GM21367 (cell line): ENCODE measurements around the gene TMEM247.
"Not testable (repeated sequence)": the region's sequence is repeated elsewhere in the genome, so short reads cannot be mapped to it uniquely, and the experiment has no call there.

ENCODE experiments used
- ATAC-seq: cut with Tn5 transposase; IDR thresholded peaks from one replicate; pipeline ENCODE4 v1.9.1; 2021; ENCODE audit not compliant: unreplicated experiment

The TMEM247 gene

GRCh38 chr2:46458763-46459500 lies 20.4 kb upstream of the TMEM247 start:
- ATAC-seq, result no peak

- no peak for ATAC-seq
These were observed 19.7 kb upstream of the TMEM247 start for GRCh38 chr2:46459694-46460093.

GRCh38 chr2:46460241-46460921 lies 19.0 kb upstream of the TMEM247 start:
- ATAC-seq, result no peak

GRCh38 chr2:46461011-46461674 lies 18.2 kb upstream of the TMEM247 start:
- no peak for ATAC-seq

- no peak for ATAC-seq
These were observed 17.6 kb upstream of the TMEM247 start for GRCh38 chr2:46461709-46462171.

- no peak for ATAC-seq
These were observed 16.4 kb upstream of the TMEM247 start for GRCh38 chr2:46462936-46463335.

GRCh38 chr2:46469116-46469515 lies 10.2 kb upstream of the TMEM247 start:
- ATAC-seq, result no peak

GRCh38 chr2:46469700-46470099 lies 9.7 kb upstream of the TMEM247 start:
- ATAC-seq, result no peak

- ATAC-seq, result no peak
These were observed 9.2 kb upstream of the TMEM247 start for GRCh38 chr2:46470114-46470628.

GRCh38 chr2:46471019-46471583 lies 8.3 kb upstream of the TMEM247 start:
- ATAC-seq, result no peak

GRCh38 chr2:46471697-46472096 lies 7.7 kb upstream of the TMEM247 start:
- no peak for ATAC-seq

GRCh38 chr2:46472165-46472564 lies 7.2 kb upstream of the TMEM247 start:
- ATAC-seq, result not testable (repeated sequence)

GRCh38 chr2:46477462-46477861 lies 1.9 kb upstream of the TMEM247 start:
- not testable (repeated sequence) for ATAC-seq

GRCh38 chr2:46477925-46478324 lies 1.4 kb upstream of the TMEM247 start:
- ATAC-seq, result no peak

GRCh38 chr2:46480562-46480961 lies 1.2 kb downstream of the TMEM247 start:
- no peak for ATAC-seq

GRCh38 chr2:46481198-46482193 lies 2.1 kb downstream of the TMEM247 start:
- no peak for ATAC-seq

GRCh38 chr2:46482490-46482889 lies 3.1 kb downstream of the TMEM247 start:
- ATAC-seq, result no peak

GRCh38 chr2:46485002-46485401 lies 5.6 kb downstream of the TMEM247 start:
- ATAC-seq, result no peak

GRCh38 chr2:46486436-46486835 lies 7.1 kb downstream of the TMEM247 start:
- no peak for ATAC-seq

- ATAC-seq, result no peak
These were observed 8.4 kb downstream of the TMEM247 start for GRCh38 chr2:46487667-46488335.
